HL-60/S4 treated with retinoic acid at 250 ng/mL for 4 days and 3 days (cell line): Measurements from ENCODE around the gene PRSS35.
"Not testable (repeated sequence)": the region's sequence is repeated elsewhere in the genome, so short reads cannot be mapped to it uniquely, and the experiment has no call there.

ENCODE experiments used
- in situ Hi-C: fragments of 300-500 bp; cut with MboI; formaldehyde crosslinking; loops from 2 replicates; pipeline ENCODE4 v1.7.0; 2022; ENCODE audit warnings: low sequenced_read_pairs

PRSS35 gene

GRCh38 chr6:83514866-83515466 lies 2.6 kb downstream of the PRSS35 start:
- in situ Hi-C loops: loop anchor here (5.0 kb wide), 1 partner anchor 103 kb away; no protein-coding TSS in a partner anchor

GRCh38 chr6:83517500-83517899 lies 5.2 kb downstream of the PRSS35 start:
- in situ Hi-C loops: no loop called here

GRCh38 chr6:83518816-83519480 lies 6.6 kb downstream of the PRSS35 start:
- in situ Hi-C loops: no loop called here

- in situ Hi-C loops: no loop called here
These were observed 23.8 kb downstream of the PRSS35 start for GRCh38 chr6:83536034-83536646.

- in situ Hi-C loops: no loop called here
These were observed 24.6 kb downstream of the PRSS35 start for GRCh38 chr6:83536647-83537589.

- in situ Hi-C loops: no loop called here
These were observed 27.3 kb downstream of the PRSS35 start for GRCh38 chr6:83539678-83540077.

GRCh38 chr6:83546636-83547035 lies 34.3 kb downstream of the PRSS35 start:
- in situ Hi-C loops: no loop called here

- in situ Hi-C loops: not testable (repeated sequence)
These were observed 38.1 kb downstream of the PRSS35 start for GRCh38 chr6:83550482-83550881.

- in situ Hi-C loops: not testable (repeated sequence)
These were observed 39.4 kb downstream of the PRSS35 start for GRCh38 chr6:83551748-83552147.

GRCh38 chr6:83556871-83557270 lies 44.5 kb downstream of the PRSS35 start:
- in situ Hi-C loops: no loop called here

GRCh38 chr6:83558975-83559374 lies 46.6 kb downstream of the PRSS35 start:
- in situ Hi-C loops: no loop called here

GRCh38 chr6:83571663-83572185 lies 59.4 kb downstream of the PRSS35 start:
- in situ Hi-C loops: not testable (repeated sequence)

GRCh38 chr6:83574783-83575182 lies 62.4 kb downstream of the PRSS35 start:
- in situ Hi-C loops: no loop called here
